ENCODE results near the gene GPR4. TPM values are rescaled to one million over a fixed set of nuclear protein-coding genes. Genes with fewer than 3 reads are reported as not detected.

GPR4 gene
- total RNA-seq, 1 experiment from 2014 or later, result 0.07 TPM

- Histone ChIP-seq H3K27ac (ENCODE audit: insufficient read length, low read depth, low read length) (no peak overlapping the region), H3K4me2 (ENCODE audit: insufficient read depth, insufficient read length, low read length) (no peak overlapping the region), H4K8ac (replicated peaks; ENCODE audit: insufficient read length, low read depth, low read length) (no peak overlapping the region), H2BK120ac (ENCODE audit: low read depth, low read length, poor library complexity, severe bottlenecking) (no peak overlapping the region), H2AK5ac (ENCODE audit: insufficient read length, low read length) (no peak overlapping the region), H4K91ac (ENCODE audit: insufficient read length, low read depth, low read length) (no peak overlapping the region), H3K9ac (ENCODE audit: extremely low read depth, insufficient read length, low read length) (no peak overlapping the region), H2BK20ac (ENCODE audit: low read depth, low read length, poor library complexity, severe bottlenecking) (no peak overlapping the region), H2BK15ac (ENCODE audit: low read depth, low read length) (no peak overlapping the region), H3K27me3 (ENCODE audit: insufficient read depth, low read length) (no peaks in the 10 kb centered on the region), H3K23ac (ENCODE audit: insufficient read length, low read depth, low read length) (no peak overlapping the region), H3K23me2 (ENCODE audit: insufficient read length, low read depth, low read length, poor library complexity, severe bottlenecking) (no peaks in the 10 kb centered on the region), H3K4ac (ENCODE audit: low read depth, low read length) (no peak overlapping the region), H3K79me1 (ENCODE audit: insufficient read depth, low read depth, low read length, poor library complexity, severe bottlenecking) (no peaks in the 10 kb centered on the region), H3K18ac (ENCODE audit: insufficient read length, low read depth, low read length) (no peak overlapping the region), H3K9me3 (ENCODE audit: control insufficient read depth, low read depth, low read length) (no peaks in the 10 kb centered on the region), H4K5ac (ENCODE audit: insufficient read length, low read depth, low read length) (no peak overlapping the region), H3K56ac (ENCODE audit: insufficient read length, low read depth, low read length) (no peak overlapping the region), H2BK5ac (ENCODE audit: insufficient read length, low read length) (no peak overlapping the region), H2AFZ (ENCODE audit: low read length) (no peak overlapping the region), H3K4me1 (ENCODE audit: insufficient read depth, low read length) (no peaks in the 10 kb centered on the region), H2BK12ac (ENCODE audit: insufficient read length, low read depth, low read length) (no peak overlapping the region), H4K20me1 (ENCODE audit: control insufficient read depth, insufficient read depth, insufficient read length) (no peaks in the 10 kb centered on the region), H3K14ac (ENCODE audit: insufficient read depth, low read length) (no peak overlapping the region), H3T11ph (ENCODE audit: low read length) (no peak overlapping the region), H3K79me2 (ENCODE audit: insufficient read depth, low read length) (no peaks in the 10 kb centered on the region)
- Mint-ChIP-seq H3K36me3 (ENCODE audit: insufficient read depth in 1 of 3, low read depth in 3 of 3) (no peaks in the 10 kb centered on the region), H3K4me1 (peaks cover 12 to 15% of the 10 kb centered on the region in 2 experiments), H3K4me3 (no peak overlapping the region), H3K27ac (no peak overlapping the region), H3K27me3 (ENCODE audit: low read depth) (peaks cover 10% of the 10 kb centered on the region), H3K9me3 (peaks cover 3 to 6% of the 10 kb centered on the region in 2 experiments; a peak in 3 of 5 replicates)
- TF ChIP-seq CTCF (conservative IDR thresholded peaks at IDR 0.05), result no peak
- WGBS (ENCODE audit: extremely low coverage, insufficient read length, low lambda C conversion rate), result no CpG with 5 or more reads among the region's 3 CpGs
- DNase-seq, result no peak
These were observed 48.7 kb upstream of the GPR4 start for GRCh38 chr19:45650722-45651121.
